Measurements from ENCODE around the gene SDE2.
"Not testable (repeated sequence)": the region's sequence is repeated elsewhere in the genome, so short reads cannot be mapped to it uniquely, and the experiment has no call there.

- TF ChIP-seq CTCF (IDR thresholded peaks at IDR 0.05); EZH2 (IDR thresholded peaks at IDR 0.05; ENCODE audit: borderline replicate concordance, insufficient read depth, low read depth, low read length, poor library complexity, severe bottlenecking): not testable (repeated sequence)
These were observed 63.1 kb downstream of the SDE2 start for GRCh38 chr1:225936086-225936485.

Data from B cell (primary cell).